Measurements from ENCODE around the gene ACLY.
"Not testable (repeated sequence)": the region's sequence is repeated elsewhere in the genome, so short reads cannot be mapped to it uniquely, and the experiment has no call there.

Gene ACLY

GRCh38 chr17:41871789-41872188 is 47.0 kb downstream of the ACLY start:
- TF ChIP-seq JUND (IDR thresholded peaks at IDR 0.05; ENCODE audit: low read depth), result no peak
- in situ Hi-C loops (cut with HindIII; ENCODE audit: low pct_unique_long_range_greater_than_20kb, low sequenced_read_pairs), result no loop called here
- no peak for DNase-seq (ENCODE audit: low read depth in 1 of 2, low spot score in 1 of 2)

GRCh38 chr17:41870627-41871026 is 48.1 kb downstream of the ACLY start:
- DNase-seq (ENCODE audit: low read depth in 1 of 2, low spot score in 1 of 2), result peak in 1 of 2 experiments; percentile 63
- TF ChIP-seq JUND (IDR thresholded peaks at IDR 0.05; ENCODE audit: low read depth), result no peak
- in situ Hi-C loops (cut with HindIII; ENCODE audit: low pct_unique_long_range_greater_than_20kb, low sequenced_read_pairs), result no loop called here

- in situ Hi-C loops (cut with HindIII; ENCODE audit: low pct_unique_long_range_greater_than_20kb, low sequenced_read_pairs), result no loop called here
- no peak for DNase-seq (ENCODE audit: low read depth in 1 of 2, low spot score in 1 of 2)
- TF ChIP-seq JUND (IDR thresholded peaks at IDR 0.05; ENCODE audit: low read depth), result no peak
These were observed 48.7 kb downstream of the ACLY start for GRCh38 chr17:41870097-41870496.

DNA sequence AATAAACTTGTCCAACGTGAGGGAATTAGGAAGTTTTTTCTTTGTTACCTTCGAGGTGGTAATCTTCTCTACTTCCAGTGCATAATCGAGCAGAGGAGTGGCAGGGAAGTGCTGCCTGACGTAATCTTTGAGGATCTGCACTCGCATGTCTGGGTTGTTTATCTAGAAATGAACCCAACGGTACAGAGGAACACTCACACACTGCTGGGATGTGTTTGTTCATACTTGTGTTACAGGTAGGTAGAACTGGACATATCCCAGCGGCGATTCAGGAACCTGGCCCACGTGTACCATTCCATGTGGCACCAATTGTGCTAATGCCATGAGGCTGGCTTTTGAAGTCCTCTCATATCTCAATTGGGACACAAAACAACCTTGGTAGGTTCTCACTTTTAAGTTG is 49.3 kb downstream of the ACLY start:
- TF ChIP-seq JUND (IDR thresholded peaks at IDR 0.05; ENCODE audit: low read depth), result no peak
- DNase-seq (ENCODE audit: low read depth in 1 of 2, low spot score in 1 of 2), result no peak
- in situ Hi-C loops (cut with HindIII; ENCODE audit: low pct_unique_long_range_greater_than_20kb, low sequenced_read_pairs), result no loop called here

GRCh38 chr17:41868568-41868967 is 50.2 kb downstream of the ACLY start:
- in situ Hi-C loops (cut with HindIII; ENCODE audit: low pct_unique_long_range_greater_than_20kb, low sequenced_read_pairs), result no loop called here
- no peak for TF ChIP-seq JUND (IDR thresholded peaks at IDR 0.05; ENCODE audit: low read depth)
- DNase-seq (ENCODE audit: low read depth in 1 of 2, low spot score in 1 of 2), result no peak

- DNase-seq (ENCODE audit: low read depth in 1 of 2, low spot score in 1 of 2), result no peak
- no peak for TF ChIP-seq JUND (IDR thresholded peaks at IDR 0.05; ENCODE audit: low read depth)
- in situ Hi-C loops (cut with HindIII; ENCODE audit: low pct_unique_long_range_greater_than_20kb, low sequenced_read_pairs), result no loop called here
These were observed 53.2 kb downstream of the ACLY start for GRCh38 chr17:41865596-41865893.

DNA sequence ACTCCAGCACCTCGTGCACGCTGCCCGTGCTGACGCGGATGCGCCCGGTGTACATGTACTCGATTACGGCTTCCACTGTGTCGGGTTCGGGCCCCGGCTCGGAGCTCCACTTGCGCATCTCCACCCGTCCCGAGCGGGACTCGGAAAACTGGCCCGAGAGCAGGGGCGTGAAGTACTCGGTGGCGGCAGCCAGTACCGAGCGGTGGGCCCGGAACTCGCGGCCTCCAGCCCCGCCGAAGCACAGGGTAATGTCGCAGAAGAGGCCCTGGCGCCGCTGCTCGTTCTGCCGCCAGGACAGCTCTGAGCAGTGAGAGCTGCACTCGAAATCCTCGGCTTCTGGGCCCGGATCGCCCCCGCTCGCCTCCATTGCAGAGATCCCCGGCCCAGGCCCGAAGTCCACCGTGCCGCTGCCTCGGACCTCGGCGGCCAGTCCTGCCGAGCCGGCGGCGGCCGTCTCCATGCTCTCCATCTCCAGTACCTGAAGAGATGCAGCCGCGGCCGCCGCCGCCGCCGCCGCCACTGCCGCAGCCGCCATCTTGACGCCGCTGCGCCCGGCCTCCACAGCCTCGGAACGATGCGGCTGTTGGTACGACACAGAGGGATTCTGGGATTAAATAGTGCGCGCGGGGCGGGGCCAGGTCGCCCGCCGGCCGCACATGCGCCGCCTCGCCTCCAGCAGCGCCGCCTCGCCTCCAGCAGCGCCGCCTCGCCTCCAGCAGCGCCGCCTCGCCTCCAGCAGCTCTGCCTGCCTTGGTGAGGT is 53.7 kb downstream of the ACLY start, which contains the start of gene KLHL11:
KLHL11 (minus strand) TSS at position 588 of the 760 bp plus-strand sequence; CDS start at position 535, 53 bp downstream.
- DNase-seq (ENCODE audit: low read depth in 1 of 2, low spot score in 1 of 2), result peak; percentile 93 to 98
- in situ Hi-C loops (cut with HindIII; ENCODE audit: low pct_unique_long_range_greater_than_20kb, low sequenced_read_pairs), result no loop called here
- TF ChIP-seq JUND (IDR thresholded peaks at IDR 0.05; ENCODE audit: low read depth), result no peak

DNA sequence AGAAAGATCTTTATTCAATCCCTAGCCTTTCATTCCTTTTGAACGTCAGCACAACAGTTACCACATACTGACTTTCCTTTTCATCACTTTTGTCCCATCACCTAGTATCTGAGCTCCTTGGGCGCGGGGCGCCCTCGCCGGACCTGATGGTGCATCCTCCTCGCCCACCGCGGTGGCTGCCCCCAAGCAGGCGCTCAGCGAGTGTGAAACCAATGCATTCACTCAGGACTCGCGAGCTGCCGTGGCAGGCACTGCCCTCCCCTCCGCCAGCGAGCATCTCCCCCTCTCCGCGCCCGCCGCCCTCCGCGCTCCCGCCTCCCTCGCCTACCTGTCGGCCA is 54.3 kb downstream of the ACLY start:
- in situ Hi-C loops (cut with HindIII; ENCODE audit: low pct_unique_long_range_greater_than_20kb, low sequenced_read_pairs), result no loop called here
- DNase-seq (ENCODE audit: low read depth in 1 of 2, low spot score in 1 of 2), result no peak
- TF ChIP-seq JUND (IDR thresholded peaks at IDR 0.05; ENCODE audit: low read depth), result no peak

GRCh38 chr17:41863074-41863848 is 55.5 kb downstream of the ACLY start:
- no peak for DNase-seq (ENCODE audit: low read depth in 1 of 2, low spot score in 1 of 2)
- no peak for TF ChIP-seq JUND (IDR thresholded peaks at IDR 0.05; ENCODE audit: low read depth)
- in situ Hi-C loops (cut with HindIII; ENCODE audit: low pct_unique_long_range_greater_than_20kb, low sequenced_read_pairs), result no loop called here

DNA sequence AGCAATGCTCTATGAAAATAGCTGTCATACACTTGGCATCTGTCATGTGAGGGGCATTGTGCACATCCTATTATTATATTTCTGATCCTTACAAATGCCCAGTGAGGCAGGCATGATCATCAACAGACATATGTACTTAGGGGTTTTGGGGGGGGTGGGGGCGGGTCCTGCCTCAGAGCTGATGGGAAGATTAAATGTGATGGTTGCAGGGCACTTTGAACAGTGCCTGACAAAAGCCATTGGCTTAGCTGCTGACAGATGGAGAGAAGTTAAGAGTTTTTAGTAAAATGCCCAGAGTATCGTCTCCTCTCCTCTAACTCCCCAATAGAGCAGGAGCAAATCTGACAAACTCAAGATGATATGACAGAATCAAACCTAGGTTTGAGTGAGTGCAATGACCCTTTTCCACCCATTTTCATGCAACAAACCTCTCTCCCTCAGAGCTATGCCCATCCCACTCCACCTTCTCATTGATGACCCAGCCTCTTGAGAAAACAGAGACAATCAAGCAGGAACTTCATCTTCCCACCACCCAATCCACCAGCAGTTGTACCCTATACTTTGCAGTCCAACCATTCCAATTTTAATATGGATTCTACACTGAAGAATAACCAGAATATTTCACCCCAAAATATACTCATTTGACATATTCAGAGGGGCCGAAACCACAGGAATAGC is 58.4 kb downstream of the ACLY start:
- no peak for DNase-seq (ENCODE audit: low read depth in 1 of 2, low spot score in 1 of 2)
- TF ChIP-seq JUND (IDR thresholded peaks at IDR 0.05; ENCODE audit: low read depth), result no peak
- in situ Hi-C loops (cut with HindIII; ENCODE audit: low pct_unique_long_range_greater_than_20kb, low sequenced_read_pairs), result no loop called here

DNA sequence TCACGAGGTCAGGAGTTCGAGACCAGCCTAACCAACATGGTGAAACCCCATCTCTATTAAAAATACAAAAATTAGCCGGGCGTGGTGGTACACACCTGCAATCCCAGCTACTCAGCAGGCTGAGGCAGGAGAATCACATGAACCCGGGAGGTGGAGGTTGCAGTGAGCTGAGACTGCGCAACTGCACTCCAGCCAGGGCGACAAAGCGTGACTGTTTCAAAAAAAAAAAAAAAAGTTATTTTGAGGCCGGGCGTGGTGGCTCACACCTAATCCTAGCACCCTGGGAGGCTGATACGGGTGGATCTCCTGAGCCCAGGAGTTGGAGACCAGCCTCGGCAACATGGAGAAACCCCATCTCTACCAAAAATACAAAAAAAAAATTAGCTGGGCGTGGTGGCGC is 67.4 kb downstream of the ACLY start:
- in situ Hi-C loops (cut with HindIII; ENCODE audit: low pct_unique_long_range_greater_than_20kb, low sequenced_read_pairs); DNase-seq (ENCODE audit: low read depth in 1 of 2, low spot score in 1 of 2): not testable (repeated sequence)

GRCh38 chr17:41849251-41849990 is 69.3 kb downstream of the ACLY start:
- DNase-seq (ENCODE audit: low read depth in 1 of 2, low spot score in 1 of 2), result no peak
- no peak for TF ChIP-seq JUND (IDR thresholded peaks at IDR 0.05; ENCODE audit: low read depth)
- in situ Hi-C loops (cut with HindIII; ENCODE audit: low pct_unique_long_range_greater_than_20kb, low sequenced_read_pairs), result no loop called here

Data from T47D (cell line).